ENCODE measurements around the gene NCF2. TPM values are rescaled to one million over a fixed set of nuclear protein-coding genes. Genes with fewer than 3 reads are reported as not detected.
A peak's percentile ranks its signal among the peaks of the same experiment; 100 is the strongest.
"Not testable (repeated sequence)": the region's sequence is repeated elsewhere in the genome, so short reads cannot be mapped to it uniquely, and the experiment has no call there.

Gene NCF2
- total RNA-seq, 4 donors from 2014 or later, result 0.39 to 5.0 (median 3.4) TPM

DNA sequence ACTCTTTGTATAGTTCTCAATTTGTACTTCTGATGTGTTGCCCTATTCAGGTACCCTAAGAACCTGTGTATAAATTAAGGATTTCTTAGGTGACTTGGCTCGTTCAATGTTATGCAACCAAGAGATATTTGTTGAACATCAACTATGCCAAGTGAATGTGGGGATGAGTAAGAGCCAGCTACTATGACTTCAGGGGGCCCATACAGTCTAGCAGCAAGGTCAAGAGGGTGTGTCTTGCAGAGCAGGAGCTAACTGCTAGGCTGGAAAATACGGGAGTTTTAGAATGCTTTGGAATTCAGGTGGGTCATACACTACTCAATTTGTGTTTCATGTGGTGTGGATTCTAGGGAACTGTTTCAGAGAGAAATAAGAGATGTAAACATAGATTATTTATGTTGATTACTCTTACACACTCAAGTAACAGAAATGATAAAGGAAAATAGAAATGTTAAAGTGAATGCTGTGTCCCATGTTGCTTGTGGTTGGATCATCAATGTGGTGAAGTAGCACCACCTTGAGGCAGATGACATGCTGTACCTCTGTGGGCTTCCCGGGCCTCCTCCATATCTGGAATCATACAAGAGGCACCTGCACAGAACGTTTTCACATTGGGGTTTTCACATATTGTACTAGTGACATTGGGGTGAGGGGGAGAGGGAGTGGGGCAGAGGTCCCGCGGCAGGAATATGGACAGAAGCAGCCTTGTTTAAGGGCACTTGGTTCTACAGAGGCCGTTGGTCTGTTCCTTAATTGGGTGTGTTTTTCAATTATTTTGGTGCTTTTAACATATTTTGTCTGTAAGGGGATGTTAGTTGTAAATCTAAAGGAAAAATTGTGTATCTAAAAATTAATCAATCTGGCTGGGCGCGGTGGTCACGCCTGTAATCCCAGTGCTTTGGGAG is 32.9 kb upstream of the NCF2 start:
- no peaks in the 10 kb centered on the region for H3K27me3 ChIP-seq
- H3K27ac ChIP-seq, result no peak overlapping the region
- ATAC-seq (peak; percentile 81 to 87), DNase-seq (peak in 1 of 2 donors; percentile 32)
- in situ Hi-C loops (cut with MboI; ENCODE audit: low sequenced_read_pairs in 4 of 4) (loop anchor here in 3 of 4 donors (5.0 to 25.0 kb wide), 4 partner anchors 156 to 338 kb away; partner anchors contain the start of gene SMG7 (in 1 of the 3)), intact Hi-C loops (cut with DNase I; ENCODE audit: low total_unique reads) (loop anchor here (1.0 to 5.0 kb wide), 2 partner anchors 153 to 341 kb away; no protein-coding TSS in a partner anchor)
- H3K9me3 ChIP-seq, result no peaks in the 10 kb centered on the region
- H3K4me1 ChIP-seq, result peaks cover 0 to 5% of the 10 kb centered on the region in 2 donors
- H3K4me3 ChIP-seq, result no peak overlapping the region
- TF ChIP-seq, protein P1, sequence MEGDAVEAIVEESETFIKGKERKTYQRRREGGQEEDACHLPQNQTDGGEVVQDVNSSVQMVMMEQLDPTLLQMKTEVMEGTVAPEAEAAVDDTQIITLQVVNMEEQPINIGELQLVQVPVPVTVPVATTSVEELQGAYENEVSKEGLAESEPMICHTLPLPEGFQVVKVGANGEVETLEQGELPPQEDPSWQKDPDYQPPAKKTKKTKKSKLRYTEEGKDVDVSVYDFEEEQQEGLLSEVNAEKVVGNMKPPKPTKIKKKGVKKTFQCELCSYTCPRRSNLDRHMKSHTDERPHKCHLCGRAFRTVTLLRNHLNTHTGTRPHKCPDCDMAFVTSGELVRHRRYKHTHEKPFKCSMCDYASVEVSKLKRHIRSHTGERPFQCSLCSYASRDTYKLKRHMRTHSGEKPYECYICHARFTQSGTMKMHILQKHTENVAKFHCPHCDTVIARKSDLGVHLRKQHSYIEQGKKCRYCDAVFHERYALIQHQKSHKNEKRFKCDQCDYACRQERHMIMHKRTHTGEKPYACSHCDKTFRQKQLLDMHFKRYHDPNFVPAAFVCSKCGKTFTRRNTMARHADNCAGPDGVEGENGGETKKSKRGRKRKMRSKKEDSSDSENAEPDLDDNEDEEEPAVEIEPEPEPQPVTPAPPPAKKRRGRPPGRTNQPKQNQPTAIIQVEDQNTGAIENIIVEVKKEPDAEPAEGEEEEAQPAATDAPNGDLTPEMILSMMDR (IDR thresholded peaks at IDR 0.05 in 4 of 5, conservative IDR thresholded peaks at IDR 0.05 in 1 of 5), result peak in 4 of 5 experiments; percentile 27 to 69 (median 42)
- no peak for TF ChIP-seq POLR2A (IDR thresholded peaks at IDR 0.05)
- peaks cover 0 to 5% of the 10 kb centered on the region in 2 donors for H3K36me3 ChIP-seq

DNA sequence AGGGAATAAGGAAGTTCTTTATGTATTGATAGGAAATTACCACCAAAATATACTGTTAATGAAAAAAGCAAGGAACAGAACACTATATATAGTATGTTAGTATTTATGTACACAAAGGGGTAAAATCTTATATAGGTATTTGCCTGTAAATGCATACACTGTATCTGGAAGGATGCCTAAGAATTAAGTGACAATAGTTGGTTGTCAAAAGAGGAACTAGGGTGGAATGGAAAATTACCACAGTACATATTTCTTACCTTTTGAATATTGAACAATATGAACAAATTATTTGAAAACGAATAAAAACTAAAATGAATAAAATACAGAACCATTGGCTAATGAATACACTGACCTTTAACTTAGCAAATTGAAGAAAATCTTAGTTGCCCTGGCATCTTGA is 31.8 kb upstream of the NCF2 start:
- intact Hi-C loops (cut with DNase I; ENCODE audit: low total_unique reads), result loop anchor here (5.0 kb wide), 1 partner anchor 340 kb away; no protein-coding TSS in a partner anchor
- Histone ChIP-seq H3K27me3 (no peaks in the 10 kb centered on the region), H3K9me3 (no peaks in the 10 kb centered on the region), H3K4me1 (peaks cover 0 to 5% of the 10 kb centered on the region in 2 donors), H3K27ac (no peak overlapping the region), H3K4me3 (no peak overlapping the region), H3K36me3 (peaks cover 0 to 4% of the 10 kb centered on the region in 2 donors)
- no peak for DNase-seq
- TF ChIP-seq POLR2A (IDR thresholded peaks at IDR 0.05), result no peak
- TF ChIP-seq, protein P1 (IDR thresholded peaks at IDR 0.05 in 4 of 5, conservative IDR thresholded peaks at IDR 0.05 in 1 of 5), result no peak
- in situ Hi-C loops (cut with MboI; ENCODE audit: low sequenced_read_pairs in 4 of 4), result loop anchor here in 3 of 4 donors (5.0 to 25.0 kb wide), 4 partner anchors 155 to 337 kb away; partner anchors contain the start of gene SMG7 (in 1 of the 3)
- no peak for ATAC-seq

DNA sequence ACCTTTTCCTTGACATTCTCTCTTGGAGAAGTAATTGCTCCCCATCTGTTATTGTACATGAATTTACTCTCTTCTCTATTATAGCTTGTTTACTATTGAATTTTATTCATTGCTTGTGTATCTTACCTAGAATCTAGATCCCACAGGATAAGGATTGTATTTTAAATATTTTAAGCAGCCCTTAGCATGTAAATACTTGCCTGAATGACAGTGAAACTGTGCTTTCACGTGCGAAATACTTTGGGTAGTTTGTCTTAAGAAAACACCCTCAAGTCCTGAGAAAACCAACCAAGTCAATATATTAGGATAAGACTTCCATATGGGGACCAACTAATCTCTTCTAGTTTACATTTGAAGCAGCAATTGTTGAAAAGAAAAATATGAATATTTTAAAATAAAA is 30.1 kb upstream of the NCF2 start:
- Histone ChIP-seq H3K4me1 (peaks cover 0 to 5% of the 10 kb centered on the region in 2 donors), H3K4me3 (no peak overlapping the region), H3K36me3 (no peaks in the 10 kb centered on the region), H3K9me3 (no peaks in the 10 kb centered on the region), H3K27ac (no peak overlapping the region), H3K27me3 (no peaks in the 10 kb centered on the region)
- no peak for DNase-seq
- intact Hi-C loops (cut with DNase I; ENCODE audit: low total_unique reads), result loop anchor here (5.0 kb wide), 1 partner anchor 338 kb away; no protein-coding TSS in a partner anchor
- in situ Hi-C loops (cut with MboI; ENCODE audit: low sequenced_read_pairs in 4 of 4), result loop anchor here in 3 of 4 donors (5.0 to 25.0 kb wide), 4 partner anchors 153 to 336 kb away; partner anchors contain the start of gene SMG7 (in 1 of the 3)
- no peak for ATAC-seq
- TF ChIP-seq, protein P1 (IDR thresholded peaks at IDR 0.05 in 4 of 5, conservative IDR thresholded peaks at IDR 0.05 in 1 of 5), result no peak
- no peak for TF ChIP-seq POLR2A (IDR thresholded peaks at IDR 0.05)

DNA sequence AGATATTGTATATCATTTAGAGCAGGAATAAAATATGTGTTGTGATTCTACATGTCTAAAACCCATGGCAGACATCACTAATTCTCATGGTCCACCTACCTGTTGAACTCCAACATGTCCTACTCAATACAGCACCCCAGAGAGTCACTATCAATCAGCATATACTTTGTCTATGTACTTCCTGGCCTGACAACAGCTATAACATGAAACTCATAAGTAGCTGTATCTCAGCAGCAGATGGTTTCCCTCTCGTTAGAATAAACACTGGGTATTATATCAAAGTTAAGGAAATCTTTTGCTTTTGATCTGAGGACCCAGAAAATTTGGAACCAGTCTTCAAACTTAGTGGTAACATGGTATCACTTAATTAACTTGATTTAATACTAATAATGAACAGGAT is 29.5 kb upstream of the NCF2 start:
- intact Hi-C loops (cut with DNase I; ENCODE audit: low total_unique reads) (loop anchor here (5.0 kb wide), 1 partner anchor 337 kb away; no protein-coding TSS in a partner anchor), in situ Hi-C loops (cut with MboI; ENCODE audit: low sequenced_read_pairs in 4 of 4) (loop anchor here in 3 of 4 donors (5.0 to 25.0 kb wide), 4 partner anchors 152 to 335 kb away; partner anchors contain the start of gene SMG7 (in 1 of the 3))
- Histone ChIP-seq H3K36me3 (no peaks in the 10 kb centered on the region), H3K27me3 (no peaks in the 10 kb centered on the region), H3K27ac (no peak overlapping the region), H3K9me3 (no peaks in the 10 kb centered on the region), H3K4me1 (peaks cover 0 to 5% of the 10 kb centered on the region in 2 donors), H3K4me3 (no peak overlapping the region)
- DNase-seq (no peak), ATAC-seq (no peak)
- no peak for TF ChIP-seq POLR2A (IDR thresholded peaks at IDR 0.05)
- TF ChIP-seq, protein P1 (IDR thresholded peaks at IDR 0.05 in 4 of 5, conservative IDR thresholded peaks at IDR 0.05 in 1 of 5), result no peak

DNA sequence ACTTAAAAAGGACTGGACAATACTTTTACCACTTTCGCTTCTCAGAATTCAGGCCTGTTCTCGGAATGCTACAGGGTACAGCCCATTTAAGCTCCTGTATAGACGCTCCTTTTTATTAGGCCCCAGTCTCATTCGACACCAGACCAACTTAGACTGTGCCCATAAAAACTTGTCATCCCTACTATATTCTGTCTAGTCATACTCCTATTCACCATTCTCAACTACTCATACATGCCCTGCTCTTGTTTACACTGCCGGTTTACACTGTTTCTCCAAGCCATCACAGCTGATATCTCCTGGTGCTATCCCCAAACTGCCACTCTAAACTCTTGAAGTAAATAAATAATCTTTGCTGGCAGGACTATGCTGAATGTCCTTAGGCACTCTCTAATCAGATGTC is 27.9 kb upstream of the NCF2 start:
- H3K27me3 ChIP-seq; H3K27ac ChIP-seq; ATAC-seq; H3K9me3 ChIP-seq; H3K4me1 ChIP-seq; H3K36me3 ChIP-seq; intact Hi-C loops (cut with DNase I; ENCODE audit: low total_unique reads); DNase-seq; H3K4me3 ChIP-seq: not testable (repeated sequence)
- in situ Hi-C loops (cut with MboI; ENCODE audit: low sequenced_read_pairs in 4 of 4), result loop anchor here in 2 of 4 donors (25.0 kb wide), 2 partner anchors 156 to 331 kb away; partner anchors contain the start of gene SMG7 (in 1 of the 2)

DNA sequence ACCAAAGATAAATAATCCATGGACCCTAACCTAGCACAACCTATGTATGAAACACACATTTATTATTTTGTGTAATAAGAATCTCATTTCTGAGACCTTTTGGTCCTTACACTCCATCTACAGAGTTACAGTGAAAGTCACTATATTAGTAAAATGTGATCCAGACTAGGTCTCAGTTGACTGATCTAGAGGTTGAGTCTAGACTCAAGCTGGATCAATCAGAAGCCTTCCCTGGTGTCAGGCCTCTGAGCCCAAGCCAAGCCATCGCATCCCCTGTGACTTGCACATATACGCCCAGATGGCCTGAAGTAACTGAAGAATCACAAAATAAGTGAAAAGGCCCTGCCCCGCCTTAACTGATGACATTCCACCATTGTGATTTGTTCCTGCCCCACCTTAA is 22.7 kb upstream of the NCF2 start:
- H3K4me1 ChIP-seq; H3K36me3 ChIP-seq; intact Hi-C loops (cut with DNase I; ENCODE audit: low total_unique reads); H3K27me3 ChIP-seq; DNase-seq; ATAC-seq; H3K4me3 ChIP-seq; H3K9me3 ChIP-seq; H3K27ac ChIP-seq: not testable (repeated sequence)
- in situ Hi-C loops (cut with MboI; ENCODE audit: low sequenced_read_pairs in 4 of 4), result loop anchor here in 2 of 4 donors (25.0 kb wide), 2 partner anchors 151 to 326 kb away; partner anchors contain the start of gene SMG7 (in 1 of the 2)
